A549 (cell line): ENCODE results near the gene RHBDF2. TPM values are rescaled to one million over a fixed set of nuclear protein-coding genes. Genes with fewer than 3 reads are reported as not detected.

Source experiments
- ATAC-seq, 2 experiments: fragments of 200-7000 bp in 1 of 2; fragments of >200 bp in 1 of 2; cut with Nextera tagmentation in 1 of 2; cut with Tn5 transposase in 1 of 2; 3 replicates each; pipeline versions ENCODE4 v1.8.0 to v1.9.1; 2018 to 2020; ENCODE audit warnings: mild to moderate bottlenecking in 1 of 2, moderate library complexity in 1 of 2
- CTCF ChIA-PET: fragments of 300-600 bp; sonication (Branson Sonifier 250); formaldehyde crosslinking; extraction: SDS; loops from one replicate; lab custom pipeline; 2021; ENCODE audit warnings: antibody characterized with exemption, inconsistent platforms; lab: Yijun Ruan, JAX
- POLR2A ChIA-PET: fragments of 350-600 bp; formaldehyde crosslinking; extraction: SDS; loops from one replicate; lab custom pipeline; 2021; ENCODE audit warnings: antibody characterized with exemption, inconsistent platforms; lab: Yijun Ruan, JAX
- DNase-seq, 2 experiments: peaks; one replicate each; pipeline versions ENCODE4 v3.0.0 to v3.0.0-alpha.2; 2011 to 2016; ENCODE audit warnings: low read depth in 1 of 2, low spot score in 1 of 2
- FAIRE-seq: peaks from 2 replicates; lab custom pipeline; 2011; peaks lifted over from hg19 to GRCh38; lab: Jason Lieb, UNC
- H3K27ac ChIP-seq, 2 experiments: fragments of >200 bp; sonication (Bioruptor Twin); formaldehyde crosslinking; 3 replicates each; pipeline ENCODE4 v1.5.1; 2016 to 2017
- H3K4me1 ChIP-seq: fragments of >200 bp; sonication (Bioruptor Twin); formaldehyde crosslinking; 3 replicates; pipeline ENCODE4 v1.6.1; 2016
- H3K4me2 ChIP-seq: fragments of >200 bp; sonication (Bioruptor Twin); formaldehyde crosslinking; 3 replicates; pipeline ENCODE4 v1.6.1; 2016
- H3K4me3 ChIP-seq: fragments of >200 bp; sonication (Bioruptor Twin); formaldehyde crosslinking; 3 replicates; pipeline ENCODE4 v1.5.1; 2016
- H3K9me3 ChIP-seq: fragments of >200 bp; sonication (Bioruptor Twin); formaldehyde crosslinking; 3 replicates; pipeline ENCODE4 v1.6.1; 2016
- CBX8 ChIP-seq: fragments of 200-600 bp; sonication (generic); IDR thresholded peaks from 2 replicates; pipeline ENCODE4 v1.6.1; 2016
- EHF ChIP-seq: fragments of 250-450 bp; sonication (Bioruptor Pico); IDR thresholded peaks from 2 replicates; pipeline ENCODE4 v1.5.0; 2020; ENCODE audit warnings: mild to moderate bottlenecking
- EHMT2 ChIP-seq: fragments of 200-600 bp; sonication (generic); IDR thresholded peaks from 2 replicates; pipeline ENCODE4 v1.6.1; 2016; ENCODE audit warnings: antibody characterized with exemption, low read depth, mild to moderate bottlenecking, moderate library complexity
- FOSB ChIP-seq: fragments of 250-450 bp; sonication (Bioruptor Pico); IDR thresholded peaks from 2 replicates; pipeline ENCODE4 v1.5.0; 2020; ENCODE audit warnings: mild to moderate bottlenecking, moderate library complexity
- GATA3 ChIP-seq: IDR thresholded peaks from 2 replicates; pipeline ENCODE4 v1.6.1; 2012; ENCODE audit warnings: borderline replicate concordance
- HEYL ChIP-seq: fragments of 250-450 bp; sonication (Bioruptor Pico); IDR thresholded peaks from 2 replicates; pipeline ENCODE4 v1.8.0; 2021; ENCODE audit warnings: mild to moderate bottlenecking, moderate library complexity
- JUN ChIP-seq, 2 experiments: fragments of >200 bp; sonication (Bioruptor Twin); formaldehyde crosslinking; IDR thresholded peaks; 2 replicates in 1 of 2; 3 replicates in 1 of 2; pipeline ENCODE4 v1.6.1; 2016 to 2017
- JUNB ChIP-seq: fragments of >200 bp; sonication (Bioruptor Twin); formaldehyde crosslinking; IDR thresholded peaks from 2 replicates; pipeline ENCODE4 v1.6.1; 2016
- KDM1A ChIP-seq: fragments of 200-600 bp; sonication (generic); IDR thresholded peaks from 2 replicates; pipeline ENCODE4 v1.6.1; 2016; ENCODE audit warnings: low read depth, mild to moderate bottlenecking
- KDM5A ChIP-seq: fragments of 200-600 bp; sonication (generic); IDR thresholded peaks from 2 replicates; pipeline ENCODE4 v1.6.1; 2016; ENCODE audit warnings: antibody characterized with exemption, mild to moderate bottlenecking
- MAFK ChIP-seq: fragments of 450-650 bp; IDR thresholded peaks from 2 replicates; pipeline ENCODE4 v1.6.1; 2014; ENCODE audit not compliant: partially characterized antibody
- MAX ChIP-seq: IDR thresholded peaks from 2 replicates; pipeline ENCODE4 v1.6.1; 2012
- MAZ ChIP-seq: fragments of 150-350 bp; IDR thresholded peaks from 2 replicates; pipeline ENCODE4 v1.6.1; 2014; ENCODE audit warnings: antibody characterized with exemption, low read depth, low read length, borderline replicate concordance
- MYC ChIP-seq: IDR thresholded peaks from 2 replicates; pipeline ENCODE4 v1.6.1; 2012; ENCODE audit warnings: mild to moderate bottlenecking, inconsistent platforms, low read length, improper control_type of control experiment, borderline replicate concordance
- NPAS2 ChIP-seq: fragments of 250-450 bp; sonication (Bioruptor Pico); IDR thresholded peaks from 2 replicates; pipeline ENCODE4 v1.8.0; 2022; ENCODE audit warnings: mild to moderate bottlenecking, moderate library complexity, borderline replicate concordance
- NR3C1 ChIP-seq: fragments of >200 bp; sonication (Bioruptor Twin); formaldehyde crosslinking; IDR thresholded peaks from 3 replicates; pipeline ENCODE4 v1.6.1; 2017
- RARB ChIP-seq: fragments of 250-450 bp; sonication (Bioruptor Pico); IDR thresholded peaks from 2 replicates; pipeline ENCODE4 v1.8.0; 2021; ENCODE audit warnings: mild to moderate bottlenecking, moderate library complexity
- REST ChIP-seq: fragments of 200-600 bp; sonication (generic); IDR thresholded peaks from 2 replicates; pipeline ENCODE4 v1.6.1; 2016; ENCODE audit warnings: antibody characterized with exemption, mild to moderate bottlenecking, moderate library complexity
- RNF2 ChIP-seq: fragments of 200-600 bp; sonication (generic); IDR thresholded peaks from 2 replicates; pipeline ENCODE4 v1.6.1; 2016; ENCODE audit warnings: low read depth, mild to moderate bottlenecking, antibody characterized with exemption, moderate library complexity, borderline replicate concordance
- TP53 ChIP-seq: fragments of 250-450 bp; sonication (Bioruptor Pico); IDR thresholded peaks from 2 replicates; pipeline ENCODE4 v1.5.0; 2021; ENCODE audit warnings: mild to moderate bottlenecking, moderate library complexity
- USF2 ChIP-seq: fragments of 450-650 bp; IDR thresholded peaks from 2 replicates; pipeline ENCODE4 v1.6.1; 2014; ENCODE audit warnings: antibody characterized with exemption
- ZFP36 ChIP-seq: fragments of 450-650 bp; IDR thresholded peaks from 2 replicates; pipeline ENCODE4 v1.6.1; 2014; ENCODE audit warnings: borderline replicate concordance; ENCODE audit not compliant: partially characterized antibody
- WGBS: methylation state at CpG from one replicate; pipeline ENCODE4 v1.1.6; 2017; ENCODE audit errors: missing lambda C conversion rate; 5-methylcytosine and 5-hydroxymethylcytosine counted together
- polyA plus RNA-seq, 4 experiments: library from polyadenylated mRNA; depleted of rRNA in 3 of 4; stranded (reverse); fragments of >200 nt; fragmentation: RNase III in 1 of 4; extraction: RNeasy Plus Mini Kit Qiagen cat#74134 plus additional on column Dnase treatment in 1 of 4; gene quantifications; 2 replicates in 3 of 4; 3 replicates in 1 of 4; pipeline ENCODE4 v1.2.3, GENCODE V29; 2011 to 2017

The RHBDF2 gene
- polyA plus RNA-seq, 2 of the 4 experiments (the other 2 are of a cell fraction): 14.0 to 42.9 TPM

GRCh38 chr17:76466775-76467130 lies 34.5 kb downstream of the RHBDF2 start:
- Histone ChIP-seq H3K4me2 (no peak overlapping the region), H3K4me1 (no peaks in the 10 kb centered on the region), H3K4me3 (no peak overlapping the region), H3K27ac (no peak overlapping the region), H3K9me3 (no peaks in the 10 kb centered on the region)
- CTCF ChIA-PET: interaction anchor here (0.5 to 64.5 kb wide), 17 partner anchors 4 to 945 kb away, joined by 3 to 1994 read pairs (median 4); partner anchors contain the start of genes AANAT, RHBDF2 and UBE2O
- DNase-seq: no peak
- POLR2A ChIA-PET: no interaction called here
- no peak for ATAC-seq
- TF ChIP-seq GATA3 (no peak), TP53 (CRISPR knock-in tag) (no peak), RNF2 (no peak), FOSB (CRISPR knock-in tag) (no peak), JUNB (no peak)
- FAIRE-seq: no peak
- WGBS: 80% methylated on average over 6 of the region's 6 CpGs

- ATAC-seq (no peak), DNase-seq (no peak), FAIRE-seq (no peak)
- Histone ChIP-seq H3K27ac (no peak overlapping the region), H3K4me3 (no peak overlapping the region), H3K9me3 (no peaks in the 10 kb centered on the region), H3K4me2 (no peak overlapping the region), H3K4me1 (no peaks in the 10 kb centered on the region)
- WGBS: 71% methylated on average over 21 of the region's 24 CpGs
- TF ChIP-seq EHMT2: no peak
- no peak for TF ChIP-seq RARB (CRISPR knock-in tag)
- no peak for TF ChIP-seq NPAS2 (CRISPR knock-in tag)
- TF ChIP-seq MAX: no peak
- TF ChIP-seq KDM5A: no peak
- TF ChIP-seq HEYL (CRISPR knock-in tag): no peak
- TF ChIP-seq REST: no peak
- no peak for TF ChIP-seq NR3C1
- TF ChIP-seq GATA3: no peak
- TF ChIP-seq JUN (IDR thresholded peaks at IDR 0.05): no peak
- no peak for TF ChIP-seq EHF (CRISPR knock-in tag)
- ChIA-PET POLR2A (no interaction called here), CTCF (interaction anchor here (0.6 to 64.5 kb wide), 8 partner anchors 0 to 251 kb away, joined by 3 to 1994 read pairs (median 14); partner anchors contain the start of genes AANAT, MXRA7, RHBDF2 and UBE2O)
Measured at GRCh38 chr17:76462556-76463290, 38.5 kb downstream of the RHBDF2 start.

- FAIRE-seq (no peak), ATAC-seq (0 out of 6 replicates have a peak, but pooled peaks of 1 of the 2 experiments have one; percentile 7), DNase-seq (no peak)
- no peak overlapping the region for H3K4me3 ChIP-seq
- H3K9me3 ChIP-seq: no peaks in the 10 kb centered on the region
- ChIA-PET CTCF (interaction anchor here (1.1 to 64.5 kb wide), 8 partner anchors 1 to 250 kb away, joined by 3 to 1994 read pairs (median 14); partner anchors contain the start of genes AANAT, MXRA7, RHBDF2 and UBE2O), POLR2A (no interaction called here)
- H3K4me1 ChIP-seq: no peaks in the 10 kb centered on the region
- H3K4me2 ChIP-seq: no peak overlapping the region
- H3K27ac ChIP-seq: no peak overlapping the region
- 81% methylated on average over 11 of the region's 11 CpGs for WGBS
- no peak for TF ChIP-seq NR3C1
- TF ChIP-seq MAFK: no peak
- TF ChIP-seq MAZ: no peak
- TF ChIP-seq KDM5A: no peak
- TF ChIP-seq REST: no peak
- no peak for TF ChIP-seq MYC
- TF ChIP-seq RARB (CRISPR knock-in tag): no peak
- no peak for TF ChIP-seq HEYL (CRISPR knock-in tag)
- no peak for TF ChIP-seq EHF (CRISPR knock-in tag)
- TF ChIP-seq ZFP36: no peak
- no peak for TF ChIP-seq USF2
- no peak for TF ChIP-seq CBX8
- TF ChIP-seq MAX: no peak
- TF ChIP-seq KDM1A: no peak
Measured at GRCh38 chr17:76461765-76462555, 39.3 kb downstream of the RHBDF2 start.
